DMS153 (cell line): ENCODE results near the gene KIF12.
"Not testable (repeated sequence)": the region's sequence is repeated elsewhere in the genome, so short reads cannot be mapped to it uniquely, and the experiment has no call there.

Experiments used
- DNase-seq: peaks from one replicate; lab custom pipeline; 2025; lab: John Stamatoyannopoulos, UW

KIF12 gene

GRCh38 chr9:114046237-114046755 lies 52.8 kb downstream of the KIF12 start:
- DNase-seq: no peak

DNA sequence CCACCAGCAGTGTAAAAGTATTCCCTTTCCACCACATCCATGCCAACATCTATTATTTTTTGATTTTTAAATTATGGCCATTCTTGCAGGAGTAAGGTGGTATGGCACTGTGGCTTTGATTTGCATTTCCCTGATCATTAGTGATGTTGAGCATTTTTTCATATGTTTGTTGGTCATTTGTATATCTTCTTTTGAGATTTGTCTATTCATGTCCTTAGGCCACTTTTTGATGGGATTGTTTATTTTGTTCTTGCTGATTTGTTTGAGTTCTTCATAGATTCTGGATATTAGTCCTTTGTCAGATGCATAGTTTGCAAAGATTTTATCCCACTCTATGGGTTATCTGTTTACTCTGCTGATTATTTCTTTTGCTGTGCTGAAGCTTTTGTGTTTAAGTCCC lies 55.4 kb downstream of the KIF12 start:
- DNase-seq: not testable (repeated sequence)
